HCT116 (cell line): ENCODE data around the gene PCNX1. TPM values are rescaled to one million over a fixed set of nuclear protein-coding genes. Genes with fewer than 3 reads are reported as not detected.

Experiments used
- ATAC-seq: fragments of 200-7000 bp; cut with Tn5 transposase; 2 replicates; pipeline ENCODE4 v1.9.1; 2020; ENCODE audit warnings: mild to moderate bottlenecking, moderate library complexity
- BruUV-seq: library from RNA; stranded (reverse); fragments of 400-500 nt; replicated peaks from 2 replicates; lab custom pipeline; 2021; lab: Mats Ljungman, UMichigan
- CTCF ChIA-PET: fragments of 300-600 bp; sonication (Branson Sonifier 250); formaldehyde crosslinking; loops from one replicate; lab custom pipeline; 2021; ENCODE audit warnings: antibody characterized with exemption; lab: Charles Lee
- POLR2A ChIA-PET: fragments of 300-600, 350-600 bp; sonication (Branson Sonifier 250); formaldehyde crosslinking; loops from one replicate; lab custom pipeline; 2021; ENCODE audit warnings: antibody characterized with exemption; lab: Charles Lee
- RAD21 ChIA-PET, 2 experiments: fragments of 300-600 bp; sonication (Branson Sonifier 250); formaldehyde crosslinking; loops; one replicate each; lab custom pipeline; 2023; ENCODE audit warnings: low total read pairs in 2 of 2; ENCODE audit not compliant: uncharacterized antibody in 2 of 2, unreplicated experiment in 2 of 2, low non-redundant PET in 1 of 2; lab: Charles Lee
- DNase-seq: peaks from one replicate; pipeline ENCODE4 v3.0.0-alpha.2; 2010; ENCODE audit warnings: low read depth, low spot score
- H2AFZ ChIP-seq: fragments of 200-600 bp; shearing (Covaris generic), sonication (generic); 2 replicates; pipeline ENCODE4 v1.6.1; 2017; ENCODE audit warnings: low read depth, mixed run types, mixed read lengths, antibody characterized with exemption, low read length; ENCODE audit not compliant: poor library complexity, severe bottlenecking
- H3K27ac ChIP-seq: 2 replicates; pipeline ENCODE4 v1.5.1; 2012; ENCODE audit warnings: low read depth, low read length
- H3K27me3 ChIP-seq: fragments of 200-600 bp; sonication (generic); 2 replicates; pipeline ENCODE4 v1.6.1; 2016; ENCODE audit warnings: mixed run types, low read length, mixed read lengths; ENCODE audit not compliant: insufficient read depth
- H3K36me3 ChIP-seq, 2 experiments: fragments of 200-500 bp in 1 of 2; fragments of 200-600 bp in 1 of 2; sonication (Bioruptor generic) in 1 of 2; sonication (generic) in 1 of 2; 2 replicates each; pipeline versions ENCODE4 v1.5.1 to v1.6.1; 2014 to 2016; ENCODE audit warnings: low read length in 2 of 2, inconsistent platforms in 1 of 2, mixed read lengths in 1 of 2, mixed run types in 1 of 2; ENCODE audit not compliant: insufficient read depth in 2 of 2, control insufficient read depth in 1 of 2
- H3K4me1 ChIP-seq, 2 experiments: fragments of 200-600 bp in 1 of 2; sonication (generic) in 1 of 2; 2 replicates each; pipeline versions ENCODE4 v1.5.1 to v1.6.1; 2012 to 2017; ENCODE audit warnings: low read length in 2 of 2, inconsistent platforms in 1 of 2, mild to moderate bottlenecking in 1 of 2, mixed read lengths in 1 of 2, mixed run types in 1 of 2, moderate library complexity in 1 of 2; ENCODE audit not compliant: insufficient read depth in 2 of 2, control insufficient read depth in 1 of 2
- H3K4me2 ChIP-seq: fragments of 200-600 bp; sonication (generic); 2 replicates; pipeline ENCODE4 v1.6.1; 2017; ENCODE audit warnings: mixed run types, low read length, mixed read lengths
- H3K4me3 ChIP-seq, 2 experiments: fragments of 200-600 bp in 1 of 2; sonication (generic) in 1 of 2; replicated peaks in 1 of 2; 2 replicates each; pipeline ENCODE4 v1.5.1; 2011 to 2016; ENCODE audit warnings: low read length in 2 of 2, control low read depth in 1 of 2, low read depth in 1 of 2, mild to moderate bottlenecking in 1 of 2, mixed read lengths in 1 of 2, mixed run types in 1 of 2
- H3K79me2 ChIP-seq: fragments of 200-600 bp; sonication (generic); 2 replicates; pipeline ENCODE4 v1.6.1; 2017; ENCODE audit warnings: mild to moderate bottlenecking, mixed run types, low read length, moderate library complexity, mixed read lengths; ENCODE audit not compliant: insufficient read depth
- H3K9ac ChIP-seq: fragments of 200-600 bp; sonication (generic); 2 replicates; pipeline ENCODE4 v1.6.1; 2016; ENCODE audit warnings: low read length, mixed read lengths
- H3K9me2 ChIP-seq: fragments of 200-600 bp; sonication (generic), shearing (Covaris generic); 2 replicates; pipeline ENCODE4 v1.6.1; 2017; ENCODE audit warnings: mixed run types, mild to moderate bottlenecking, moderate library complexity; ENCODE audit not compliant: insufficient read depth
- H3K9me3 ChIP-seq, 2 experiments: fragments of 200-500 bp in 1 of 2; fragments of 200-600 bp in 1 of 2; sonication (Bioruptor generic) in 1 of 2; sonication (generic) in 1 of 2; 2 replicates each; pipeline ENCODE4 v1.6.1; 2014 to 2017; ENCODE audit warnings: low read length in 2 of 2, mixed read lengths in 2 of 2, inconsistent platforms in 1 of 2, low read depth in 1 of 2, mild to moderate bottlenecking in 1 of 2, mixed run types in 1 of 2, moderate library complexity in 1 of 2; ENCODE audit not compliant: control insufficient read depth in 1 of 2, insufficient read depth in 1 of 2
- H4K20me1 ChIP-seq: fragments of 200-600 bp; sonication (generic), shearing (Covaris generic); 2 replicates; pipeline ENCODE4 v1.6.1; 2017; ENCODE audit warnings: mixed run types, mild to moderate bottlenecking, moderate library complexity; ENCODE audit not compliant: insufficient read depth
- ZNF274 ChIP-seq: fragments of 200-500 bp; sonication (Bioruptor generic); IDR thresholded peaks from 2 replicates; pipeline ENCODE4 v1.6.1; 2014; ENCODE audit warnings: mild to moderate bottlenecking, low read depth, low read length, inconsistent platforms
- intact Hi-C: fragments of 100-400 bp; cut with micrococcal nuclease; formaldehyde crosslinking; loops from 2 replicates; pipeline ENCODE4 v1.10.0; 2022
- total RNA-seq: library from RNA; stranded (reverse); gene quantifications from one replicate; pipeline ENCODE4 v1.2.1, GENCODE V29; 2021; ENCODE audit not compliant: unreplicated experiment
- TF ChIP-seq, protein P1 (sequence below), 3 experiments: fragments of 200-600 bp in 1 of 3; sonication (generic) in 1 of 3; IDR thresholded peaks in 2 of 3; conservative IDR thresholded peaks in 1 of 3; 2 replicates each; pipeline ENCODE4 v1.5.1; 2012 to 2017; ENCODE audit warnings: low read depth in 2 of 3, low read length in 2 of 3, antibody characterized with exemption in 1 of 3, borderline replicate concordance in 1 of 3, control low read depth in 1 of 3, mild to moderate bottlenecking in 1 of 3, mixed read lengths in 1 of 3, mixed run types in 1 of 3, moderate library complexity in 1 of 3; ENCODE audit not compliant: insufficient read depth in 1 of 3
- TF ChIP-seq, protein P2 (sequence below): IDR thresholded peaks from 2 replicates; pipeline ENCODE4 v1.6.1; 2011; ENCODE audit warnings: mild to moderate bottlenecking, low read length, moderate library complexity; ENCODE audit not compliant: insufficient replicate concordance; ENCODE audit errors: extremely low read depth
- TF ChIP-seq, protein P3 (sequence below): IDR thresholded peaks from 2 replicates; pipeline ENCODE4 v1.6.1; 2012; ENCODE audit warnings: low read depth

The PCNX1 gene
- total RNA-seq, 1 experiment from 2014 or later = 52.2 TPM

DNA sequence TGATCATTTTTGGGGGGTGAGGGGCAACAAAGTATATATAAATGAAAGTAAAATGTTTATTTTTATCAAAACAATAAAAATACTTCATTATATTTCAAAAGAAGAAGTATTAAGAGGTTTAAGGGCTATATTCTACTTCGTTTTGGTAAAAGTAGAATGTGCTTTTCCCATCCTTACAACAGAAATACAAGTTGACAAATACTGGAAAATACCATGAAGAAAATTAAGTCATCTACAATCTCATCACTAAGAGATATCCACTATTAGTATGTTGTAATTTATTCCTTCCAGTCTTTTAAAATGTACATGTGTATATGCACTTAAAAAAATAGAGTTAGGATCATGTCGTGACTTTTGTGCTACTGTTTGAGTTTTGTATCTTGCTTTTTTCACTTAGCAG, 92.8 kb downstream of the PCNX1 start:
- intact Hi-C loops = no loop called here

More for the DNA sequence above, 92.8 kb downstream of the PCNX1 start:
- no peak overlapping the region for H3K4me2 ChIP-seq
- ChIA-PET POLR2A (no interaction called here), RAD21 (no interaction called here), CTCF (no interaction called here)
- no peak overlapping the region for H3K27ac ChIP-seq
- H3K36me3 ChIP-seq = no peaks in the 10 kb centered on the region
- no peak for DNase-seq
- H2AFZ ChIP-seq = no peak overlapping the region
- no peak for ATAC-seq
- no TSS peak for BruUV-seq
- no peaks in the 10 kb centered on the region for H3K27me3 ChIP-seq
- H3K9me3 ChIP-seq = no peaks in the 10 kb centered on the region
- peaks cover 4 to 28% of the 10 kb centered on the region in 2 experiments; a peak in 3 of 4 replicates for H3K4me1 ChIP-seq
- H3K9me2 ChIP-seq = no peaks in the 10 kb centered on the region
- H4K20me1 ChIP-seq = no peaks in the 10 kb centered on the region
- no peak overlapping the region for H3K4me3 ChIP-seq
- H3K79me2 ChIP-seq = peaks cover 27% of the 10 kb centered on the region
- H3K9ac ChIP-seq = no peak overlapping the region
- TF ChIP-seq, protein P1, sequence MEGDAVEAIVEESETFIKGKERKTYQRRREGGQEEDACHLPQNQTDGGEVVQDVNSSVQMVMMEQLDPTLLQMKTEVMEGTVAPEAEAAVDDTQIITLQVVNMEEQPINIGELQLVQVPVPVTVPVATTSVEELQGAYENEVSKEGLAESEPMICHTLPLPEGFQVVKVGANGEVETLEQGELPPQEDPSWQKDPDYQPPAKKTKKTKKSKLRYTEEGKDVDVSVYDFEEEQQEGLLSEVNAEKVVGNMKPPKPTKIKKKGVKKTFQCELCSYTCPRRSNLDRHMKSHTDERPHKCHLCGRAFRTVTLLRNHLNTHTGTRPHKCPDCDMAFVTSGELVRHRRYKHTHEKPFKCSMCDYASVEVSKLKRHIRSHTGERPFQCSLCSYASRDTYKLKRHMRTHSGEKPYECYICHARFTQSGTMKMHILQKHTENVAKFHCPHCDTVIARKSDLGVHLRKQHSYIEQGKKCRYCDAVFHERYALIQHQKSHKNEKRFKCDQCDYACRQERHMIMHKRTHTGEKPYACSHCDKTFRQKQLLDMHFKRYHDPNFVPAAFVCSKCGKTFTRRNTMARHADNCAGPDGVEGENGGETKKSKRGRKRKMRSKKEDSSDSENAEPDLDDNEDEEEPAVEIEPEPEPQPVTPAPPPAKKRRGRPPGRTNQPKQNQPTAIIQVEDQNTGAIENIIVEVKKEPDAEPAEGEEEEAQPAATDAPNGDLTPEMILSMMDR (IDR thresholded peaks at IDR 0.05 in 2 of 3, conservative IDR thresholded peaks at IDR 0.05 in 1 of 3; ENCODE audit: borderline replicate concordance in 1 of 3, insufficient read depth in 1 of 3, low read depth in 2 of 3, low read length in 2 of 3) = no peak
- TF ChIP-seq ZNF274 = no peak
- TF ChIP-seq, protein P2, sequence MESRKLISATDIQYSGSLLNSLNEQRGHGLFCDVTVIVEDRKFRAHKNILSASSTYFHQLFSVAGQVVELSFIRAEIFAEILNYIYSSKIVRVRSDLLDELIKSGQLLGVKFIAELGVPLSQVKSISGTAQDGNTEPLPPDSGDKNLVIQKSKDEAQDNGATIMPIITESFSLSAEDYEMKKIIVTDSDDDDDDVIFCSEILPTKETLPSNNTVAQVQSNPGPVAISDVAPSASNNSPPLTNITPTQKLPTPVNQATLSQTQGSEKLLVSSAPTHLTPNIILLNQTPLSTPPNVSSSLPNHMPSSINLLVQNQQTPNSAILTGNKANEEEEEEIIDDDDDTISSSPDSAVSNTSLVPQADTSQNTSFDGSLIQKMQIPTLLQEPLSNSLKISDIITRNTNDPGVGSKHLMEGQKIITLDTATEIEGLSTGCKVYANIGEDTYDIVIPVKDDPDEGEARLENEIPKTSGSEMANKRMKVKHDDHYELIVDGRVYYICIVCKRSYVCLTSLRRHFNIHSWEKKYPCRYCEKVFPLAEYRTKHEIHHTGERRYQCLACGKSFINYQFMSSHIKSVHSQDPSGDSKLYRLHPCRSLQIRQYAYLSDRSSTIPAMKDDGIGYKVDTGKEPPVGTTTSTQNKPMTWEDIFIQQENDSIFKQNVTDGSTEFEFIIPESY = no peak
- TF ChIP-seq, protein P3, sequence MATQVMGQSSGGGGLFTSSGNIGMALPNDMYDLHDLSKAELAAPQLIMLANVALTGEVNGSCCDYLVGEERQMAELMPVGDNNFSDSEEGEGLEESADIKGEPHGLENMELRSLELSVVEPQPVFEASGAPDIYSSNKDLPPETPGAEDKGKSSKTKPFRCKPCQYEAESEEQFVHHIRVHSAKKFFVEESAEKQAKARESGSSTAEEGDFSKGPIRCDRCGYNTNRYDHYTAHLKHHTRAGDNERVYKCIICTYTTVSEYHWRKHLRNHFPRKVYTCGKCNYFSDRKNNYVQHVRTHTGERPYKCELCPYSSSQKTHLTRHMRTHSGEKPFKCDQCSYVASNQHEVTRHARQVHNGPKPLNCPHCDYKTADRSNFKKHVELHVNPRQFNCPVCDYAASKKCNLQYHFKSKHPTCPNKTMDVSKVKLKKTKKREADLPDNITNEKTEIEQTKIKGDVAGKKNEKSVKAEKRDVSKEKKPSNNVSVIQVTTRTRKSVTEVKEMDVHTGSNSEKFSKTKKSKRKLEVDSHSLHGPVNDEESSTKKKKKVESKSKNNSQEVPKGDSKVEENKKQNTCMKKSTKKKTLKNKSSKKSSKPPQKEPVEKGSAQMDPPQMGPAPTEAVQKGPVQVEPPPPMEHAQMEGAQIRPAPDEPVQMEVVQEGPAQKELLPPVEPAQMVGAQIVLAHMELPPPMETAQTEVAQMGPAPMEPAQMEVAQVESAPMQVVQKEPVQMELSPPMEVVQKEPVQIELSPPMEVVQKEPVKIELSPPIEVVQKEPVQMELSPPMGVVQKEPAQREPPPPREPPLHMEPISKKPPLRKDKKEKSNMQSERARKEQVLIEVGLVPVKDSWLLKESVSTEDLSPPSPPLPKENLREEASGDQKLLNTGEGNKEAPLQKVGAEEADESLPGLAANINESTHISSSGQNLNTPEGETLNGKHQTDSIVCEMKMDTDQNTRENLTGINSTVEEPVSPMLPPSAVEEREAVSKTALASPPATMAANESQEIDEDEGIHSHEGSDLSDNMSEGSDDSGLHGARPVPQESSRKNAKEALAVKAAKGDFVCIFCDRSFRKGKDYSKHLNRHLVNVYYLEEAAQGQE = no peak
- TF ChIP-seq, all 23 proteins: peak for 0
